ENCODE measurements around the gene ALDH1L2. TPM values are rescaled to one million over a fixed set of nuclear protein-coding genes. Genes with fewer than 3 reads are reported as not detected.

Gene ALDH1L2
- total RNA-seq, 1 experiment from 2014 or later: 7.7 TPM

GRCh38 chr12:104973250-104973649, 111.0 kb downstream of the ALDH1L2 start:
- no peaks in the 10 kb centered on the region; the same call in 1 of the 2 replicates for H3K27me3 Mint-ChIP-seq (ENCODE audit: low read depth)
- no peak for ATAC-seq

More at GRCh38 chr12:104973250-104973649, 111.0 kb downstream of the ALDH1L2 start:
- Mint-ChIP-seq H3K4me3 (no peak overlapping the region), H3K36me3 (no peaks in the 10 kb centered on the region), H3K4me1 (no peaks in the 10 kb centered on the region), H3K9me3 (no peaks in the 10 kb centered on the region), H3K27ac (no peak overlapping the region)
- DNase-seq (ENCODE audit: low spot score): no peak
- ChIA-PET CTCF (no interaction called here), POLR2A (interaction anchor here (0.6 kb wide), 1 partner anchor 109 kb away, joined by 3 read pairs; no protein-coding TSS in a partner anchor)
- TF ChIP-seq TP53 (CRISPR knock-in tag; IDR thresholded peaks at IDR 0.05): no peak
- TF ChIP-seq E2F5 (CRISPR knock-in tag; IDR thresholded peaks at IDR 0.05): no peak
- TF ChIP-seq MXD4 (CRISPR knock-in tag; IDR thresholded peaks at IDR 0.05; ENCODE audit: borderline replicate concordance): no peak
- no peak for TF ChIP-seq ESRRA (CRISPR knock-in tag; IDR thresholded peaks at IDR 0.05; ENCODE audit: borderline replicate concordance)
- TF ChIP-seq TEAD4 (CRISPR knock-in tag; IDR thresholded peaks at IDR 0.05): no peak
- no peak for TF ChIP-seq ZNF512 (CRISPR knock-in tag; IDR thresholded peaks at IDR 0.05; ENCODE audit: borderline replicate concordance)
- TF ChIP-seq ATF3 (CRISPR knock-in tag; conservative IDR thresholded peaks at IDR 0.05): no peak
- TF ChIP-seq FOXJ3 (CRISPR knock-in tag; IDR thresholded peaks at IDR 0.05; ENCODE audit: borderline replicate concordance): no peak
- TF ChIP-seq SP1 (CRISPR knock-in tag; conservative IDR thresholded peaks at IDR 0.05): no peak
- TF ChIP-seq ZNF138 (CRISPR knock-in tag; conservative IDR thresholded peaks at IDR 0.05): no peak
- no peak for TF ChIP-seq RORB (CRISPR knock-in tag; IDR thresholded peaks at IDR 0.05)
- TF ChIP-seq PRRX2 (CRISPR knock-in tag; IDR thresholded peaks at IDR 0.05): no peak
- no peak for TF ChIP-seq NR3C1 (CRISPR knock-in tag; conservative IDR thresholded peaks at IDR 0.05; ENCODE audit: low read depth)
- TF ChIP-seq FOXK1 (CRISPR knock-in tag; IDR thresholded peaks at IDR 0.05): no peak
- TF ChIP-seq ATF6 (CRISPR knock-in tag; IDR thresholded peaks at IDR 0.05): no peak
- no peak for TF ChIP-seq AR (CRISPR knock-in tag; IDR thresholded peaks at IDR 0.05)
- TF ChIP-seq SMAD3 (CRISPR knock-in tag; IDR thresholded peaks at IDR 0.05; ENCODE audit: borderline replicate concordance): no peak
- no peak for TF ChIP-seq CTCF (IDR thresholded peaks at IDR 0.05)

Data from WTC11 (cell line).